HEK293 (cell line): ENCODE data around the gene CDKL5.
A peak's percentile ranks its signal among the peaks of the same experiment; 100 is the strongest.

Experiments
- CTCF ChIA-PET: fragments of 350-600 bp; formaldehyde crosslinking; extraction: SDS; loops from one replicate; lab custom pipeline; 2021; ENCODE audit warnings: antibody characterized with exemption; lab: Yijun Ruan, JAX
- POLR2A ChIA-PET: fragments of 300-600 bp; formaldehyde crosslinking; extraction: SDS; loops from one replicate; lab custom pipeline; 2020; ENCODE audit warnings: antibody characterized with exemption, inconsistent platforms; lab: Yijun Ruan, JAX
- H3K27ac ChIP-seq: fragments of 200-500 bp; sonication (Bioruptor generic); 2 replicates; pipeline ENCODE4 v1.5.1; 2014; ENCODE audit warnings: low read depth, low read length, control low read depth, inconsistent platforms; ENCODE audit errors: extremely low read depth
- H3K36me3 ChIP-seq, 2 experiments: fragments of 200-500 bp in 1 of 2; sonication (Bioruptor generic) in 1 of 2; 1 replicate in 1 of 2; 2 replicates in 1 of 2; pipeline ENCODE4 v1.5.1; 2014 to 2017; ENCODE audit warnings: inconsistent platforms in 2 of 2, low read length in 2 of 2; ENCODE audit not compliant: control insufficient read depth in 2 of 2, insufficient read depth in 1 of 2
- H3K4me1 ChIP-seq: fragments of 200-500 bp; sonication (Bioruptor generic); 2 replicates; pipeline ENCODE4 v1.5.1; 2014; ENCODE audit warnings: mild to moderate bottlenecking, low read length, inconsistent platforms; ENCODE audit not compliant: control insufficient read depth, insufficient read depth
- H3K4me3 ChIP-seq: 2 replicates; pipeline ENCODE4 v1.5.1; 2011; ENCODE audit warnings: low read depth, mild to moderate bottlenecking, control low read depth, low read length, moderate library complexity
- H3K9me3 ChIP-seq: fragments of 200-500 bp; sonication (Bioruptor generic); 2 replicates; pipeline ENCODE4 v1.5.1; 2014; ENCODE audit warnings: low read depth, low read length, inconsistent platforms; ENCODE audit not compliant: control insufficient read depth, insufficient read depth
- GFI1B ChIP-seq: fragments of 450-650 bp; formaldehyde crosslinking; IDR thresholded peaks from 2 replicates; pipeline ENCODE4 v1.5.1; 2016; ENCODE audit warnings: missing biosample characterization, missing genetic modification characterization
- HOXA7 ChIP-seq: sonication (generic); formaldehyde crosslinking; IDR thresholded peaks from 2 replicates; pipeline ENCODE4 v1.8.1; 2022; ENCODE audit warnings: missing genetic modification reagents, borderline replicate concordance
- HOXC10 ChIP-seq: sonication (generic); formaldehyde crosslinking; IDR thresholded peaks from 2 replicates; pipeline ENCODE4 v1.8.1; 2023; ENCODE audit warnings: mild to moderate bottlenecking, missing genetic modification reagents
- KLF9 ChIP-seq: fragments of 450-650 bp; formaldehyde crosslinking; IDR thresholded peaks from 2 replicates; pipeline ENCODE4 v1.5.1; 2016; ENCODE audit warnings: missing biosample characterization, missing genetic modification characterization, low read depth
- PRDM1 ChIP-seq: fragments of 450-650 bp; formaldehyde crosslinking; IDR thresholded peaks from 2 replicates; pipeline ENCODE4; 2016; ENCODE audit warnings: missing biosample characterization, missing genetic modification characterization
- PRDM10 ChIP-seq: fragments of 450-650 bp; formaldehyde crosslinking; IDR thresholded peaks from 2 replicates; pipeline ENCODE4 v1.5.1; 2016; ENCODE audit warnings: missing biosample characterization, missing genetic modification characterization
- ZBTB10 ChIP-seq: fragments of 450-650 bp; formaldehyde crosslinking; IDR thresholded peaks from 2 replicates; pipeline ENCODE4 v1.5.1; 2016; ENCODE audit warnings: missing biosample characterization, missing genetic modification characterization
- ZNF10 ChIP-seq: fragments of 450-650 bp; formaldehyde crosslinking; IDR thresholded peaks from 2 replicates; pipeline ENCODE4 v1.5.1; 2017; ENCODE audit warnings: missing biosample characterization, missing genetic modification characterization
- ZNF112 ChIP-seq: fragments of 450-650 bp; formaldehyde crosslinking; IDR thresholded peaks from 2 replicates; pipeline ENCODE4 v1.5.0; 2017; ENCODE audit warnings: missing biosample characterization, missing genetic modification characterization
- ZNF121 ChIP-seq: fragments of 450-650 bp; formaldehyde crosslinking; IDR thresholded peaks from 2 replicates; pipeline ENCODE4 v1.5.1; 2016; ENCODE audit warnings: missing biosample characterization, missing genetic modification characterization
- ZNF169 ChIP-seq: fragments of 450-650 bp; formaldehyde crosslinking; IDR thresholded peaks from 2 replicates; pipeline ENCODE4 v1.5.1; 2016; ENCODE audit warnings: missing biosample characterization, missing genetic modification characterization
- ZNF19 ChIP-seq: fragments of 450-650 bp; formaldehyde crosslinking; IDR thresholded peaks from 2 replicates; pipeline ENCODE4; 2016; ENCODE audit warnings: missing biosample characterization, missing genetic modification characterization, low read depth
- ZNF202 ChIP-seq: fragments of 450-650 bp; formaldehyde crosslinking; IDR thresholded peaks from 2 replicates; pipeline ENCODE4 v1.5.1; 2016; ENCODE audit warnings: missing biosample characterization, missing genetic modification characterization, borderline replicate concordance
- ZNF221 ChIP-seq: fragments of 450-650 bp; formaldehyde crosslinking; IDR thresholded peaks from 2 replicates; pipeline ENCODE4 v1.5.1; 2017; ENCODE audit warnings: missing biosample characterization, missing genetic modification characterization, borderline replicate concordance
- ZNF335 ChIP-seq: fragments of 450-650 bp; formaldehyde crosslinking; conservative IDR thresholded peaks from 2 replicates; pipeline ENCODE4 v1.5.1; 2016; ENCODE audit warnings: missing biosample characterization, missing genetic modification characterization
- ZNF416 ChIP-seq: fragments of 450-650 bp; formaldehyde crosslinking; IDR thresholded peaks from 2 replicates; pipeline ENCODE4 v1.5.1; 2016; ENCODE audit warnings: missing biosample characterization, missing genetic modification characterization
- ZNF473 ChIP-seq: fragments of 450-650 bp; formaldehyde crosslinking; IDR thresholded peaks from 2 replicates; pipeline ENCODE4 v1.5.1; 2017; ENCODE audit warnings: missing biosample characterization, missing genetic modification characterization
- ZNF514 ChIP-seq: fragments of 450-650 bp; formaldehyde crosslinking; IDR thresholded peaks from 2 replicates; pipeline ENCODE4 v1.5.1; 2016; ENCODE audit warnings: missing biosample characterization, missing genetic modification characterization
- ZNF529 ChIP-seq: fragments of 450-650 bp; formaldehyde crosslinking; IDR thresholded peaks from 2 replicates; pipeline ENCODE4 v1.5.1; 2017; ENCODE audit warnings: missing genetic modification characterization, missing biosample characterization; ENCODE audit not compliant: insufficient replicate concordance
- ZNF585B ChIP-seq: fragments of 450-650 bp; formaldehyde crosslinking; IDR thresholded peaks from 2 replicates; pipeline ENCODE4 v1.5.1; 2016; ENCODE audit warnings: missing biosample characterization, missing genetic modification characterization
- ZNF596 ChIP-seq: fragments of 450-650 bp; IDR thresholded peaks from 2 replicates; pipeline ENCODE4 v1.5.0; 2018; ENCODE audit warnings: missing biosample characterization, mild to moderate bottlenecking, missing genetic modification characterization, moderate library complexity
- ZNF777 ChIP-seq: fragments of 450-650 bp; formaldehyde crosslinking; IDR thresholded peaks from 2 replicates; pipeline ENCODE4 v1.5.1; 2017; ENCODE audit warnings: missing biosample characterization, missing genetic modification characterization, borderline replicate concordance
- ZSCAN23 ChIP-seq: fragments of 450-650 bp; formaldehyde crosslinking; IDR thresholded peaks from 2 replicates; pipeline ENCODE4 v1.5.1; 2016; ENCODE audit warnings: missing biosample characterization, missing genetic modification characterization
- TF ChIP-seq, protein P1 (sequence below): fragments of 450-650 bp; formaldehyde crosslinking; IDR thresholded peaks from 2 replicates; pipeline ENCODE4 v1.5.1; 2016; ENCODE audit warnings: missing biosample characterization, missing genetic modification characterization
- TF ChIP-seq, protein P2 (sequence below): fragments of 450-650 bp; formaldehyde crosslinking; IDR thresholded peaks from 2 replicates; pipeline ENCODE4 v1.5.1; 2017; ENCODE audit warnings: missing biosample characterization, mild to moderate bottlenecking, missing genetic modification characterization, moderate library complexity
- TF ChIP-seq, protein P3 (sequence below): fragments of 450-650 bp; formaldehyde crosslinking; IDR thresholded peaks from 2 replicates; pipeline ENCODE4 v1.5.1; 2016; ENCODE audit warnings: missing biosample characterization, missing genetic modification characterization

Gene CDKL5

GRCh38 chrX:18422886-18423285, 2.5 kb upstream of the CDKL5 start (continued):
- TF ChIP-seq ZBTB10 (no peak), ZNF112 (tag by site-specific recombination) (no peak), HOXA7 (CRISPR knock-in tag) (no peak), ZNF416 (no peak)

DNA sequence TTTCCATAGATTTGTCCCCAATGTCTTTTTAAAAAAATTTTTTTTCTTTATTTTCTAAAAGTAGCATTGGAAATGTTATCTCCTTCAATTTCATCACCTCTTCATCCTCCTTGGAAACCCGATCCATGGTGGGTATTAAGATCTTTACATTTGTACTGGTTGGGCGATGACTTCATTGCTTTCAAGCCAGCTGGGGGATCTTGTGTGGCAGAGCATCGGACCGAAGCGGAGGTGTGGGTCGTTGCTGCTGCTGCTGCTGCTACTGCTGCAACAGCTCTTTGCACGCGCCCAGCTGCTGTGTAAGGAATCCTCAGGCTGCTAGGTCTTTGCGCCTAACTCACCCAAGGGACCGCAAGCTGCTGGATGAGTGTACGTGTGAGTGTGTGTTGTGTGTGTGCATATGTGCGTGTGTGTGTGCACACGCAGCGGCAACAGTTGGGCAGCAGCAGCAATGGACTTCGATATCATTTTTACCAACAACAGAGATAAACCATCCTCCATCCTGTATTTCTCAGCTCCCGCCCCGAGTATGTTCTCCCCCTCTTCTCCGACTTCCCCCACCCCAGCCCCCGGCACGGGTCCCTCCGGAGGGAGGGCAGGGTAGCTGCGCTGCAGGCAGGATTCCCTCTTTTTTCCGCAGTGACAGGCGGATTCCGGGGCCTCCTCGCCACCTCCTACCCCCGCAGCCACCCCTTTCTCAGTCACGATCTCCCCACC, 768 bp upstream of the CDKL5 start:
- POLR2A ChIA-PET: interaction anchor here (0.8 to 1.4 kb wide), 3 partner anchors 10 to 497 kb away, joined by 3 to 4 read pairs (median 4); no protein-coding TSS in a partner anchor
- H3K4me1 ChIP-seq: no peaks in the 10 kb centered on the region
- peak overlapping the region; percentile 68 for H3K4me3 ChIP-seq
- no peak overlapping the region for H3K27ac ChIP-seq
- CTCF ChIA-PET: interaction anchor here (0.5 to 0.6 kb wide), 2 partner anchors 489 to 511 kb away, joined by 3 read pairs; no protein-coding TSS in a partner anchor
- H3K36me3 ChIP-seq: no peaks in the 10 kb centered on the region
- no peaks in the 10 kb centered on the region for H3K9me3 ChIP-seq
- TF ChIP-seq ZNF10 (tag by site-specific recombination) (0 out of 2 replicates have a peak, but pooled peaks have one; percentile 55), ZNF221 (tag by site-specific recombination) (no peak), ZNF514 (tag by site-specific recombination) (no peak), ZNF777 (tag by site-specific recombination) (peak; percentile 63; the same call in 1 of the 2 replicates), KLF9 (tag by site-specific recombination) (no peak), GFI1B (tag by site-specific recombination) (no peak), ZNF585B (tag by site-specific recombination) (no peak), ZNF529 (no peak), ZNF121 (no peak), ZNF596 (tag by site-specific recombination) (no peak), ZNF473 (tag by site-specific recombination) (no peak), ZSCAN23 (tag by site-specific recombination) (no peak), HOXC10 (CRISPR knock-in tag) (no peak), ZNF169 (peak; percentile 99), PRDM10 (tag by site-specific recombination) (peak; percentile 80), ZNF19 (tag by site-specific recombination) (no peak), ZNF335 (peak; percentile 56), ZNF202 (tag by site-specific recombination) (no peak), PRDM1 (no peak)
- TF ChIP-seq, protein P1, sequence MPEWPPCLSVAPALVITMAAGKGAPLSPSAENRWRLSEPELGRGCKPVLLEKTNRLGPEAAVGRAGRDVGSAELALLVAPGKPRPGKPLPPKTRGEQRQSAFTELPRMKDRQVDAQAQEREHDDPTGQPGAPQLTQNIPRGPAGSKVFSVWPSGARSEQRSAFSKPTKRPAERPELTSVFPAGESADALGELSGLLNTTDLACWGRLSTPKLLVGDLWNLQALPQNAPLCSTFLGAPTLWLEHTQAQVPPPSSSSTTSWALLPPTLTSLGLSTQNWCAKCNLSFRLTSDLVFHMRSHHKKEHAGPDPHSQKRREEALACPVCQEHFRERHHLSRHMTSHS (tag by site-specific recombination): no peak
- TF ChIP-seq, protein P2, sequence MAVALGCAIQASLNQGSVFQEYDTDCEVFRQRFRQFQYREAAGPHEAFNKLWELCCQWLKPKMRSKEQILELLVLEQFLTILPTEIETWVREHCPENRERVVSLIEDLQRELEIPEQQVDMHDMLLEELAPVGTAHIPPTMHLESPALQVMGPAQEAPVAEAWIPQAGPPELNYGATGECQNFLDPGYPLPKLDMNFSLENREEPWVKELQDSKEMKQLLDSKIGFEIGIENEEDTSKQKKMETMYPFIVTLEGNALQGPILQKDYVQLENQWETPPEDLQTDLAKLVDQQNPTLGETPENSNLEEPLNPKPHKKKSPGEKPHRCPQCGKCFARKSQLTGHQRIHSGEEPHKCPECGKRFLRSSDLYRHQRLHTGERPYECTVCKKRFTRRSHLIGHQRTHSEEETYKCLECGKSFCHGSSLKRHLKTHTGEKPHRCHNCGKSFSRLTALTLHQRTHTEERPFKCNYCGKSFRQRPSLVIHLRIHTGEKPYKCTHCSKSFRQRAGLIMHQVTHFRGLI (tag by site-specific recombination): peak; percentile 85; the same call in 1 of the 2 replicates
- TF ChIP-seq, protein P3, sequence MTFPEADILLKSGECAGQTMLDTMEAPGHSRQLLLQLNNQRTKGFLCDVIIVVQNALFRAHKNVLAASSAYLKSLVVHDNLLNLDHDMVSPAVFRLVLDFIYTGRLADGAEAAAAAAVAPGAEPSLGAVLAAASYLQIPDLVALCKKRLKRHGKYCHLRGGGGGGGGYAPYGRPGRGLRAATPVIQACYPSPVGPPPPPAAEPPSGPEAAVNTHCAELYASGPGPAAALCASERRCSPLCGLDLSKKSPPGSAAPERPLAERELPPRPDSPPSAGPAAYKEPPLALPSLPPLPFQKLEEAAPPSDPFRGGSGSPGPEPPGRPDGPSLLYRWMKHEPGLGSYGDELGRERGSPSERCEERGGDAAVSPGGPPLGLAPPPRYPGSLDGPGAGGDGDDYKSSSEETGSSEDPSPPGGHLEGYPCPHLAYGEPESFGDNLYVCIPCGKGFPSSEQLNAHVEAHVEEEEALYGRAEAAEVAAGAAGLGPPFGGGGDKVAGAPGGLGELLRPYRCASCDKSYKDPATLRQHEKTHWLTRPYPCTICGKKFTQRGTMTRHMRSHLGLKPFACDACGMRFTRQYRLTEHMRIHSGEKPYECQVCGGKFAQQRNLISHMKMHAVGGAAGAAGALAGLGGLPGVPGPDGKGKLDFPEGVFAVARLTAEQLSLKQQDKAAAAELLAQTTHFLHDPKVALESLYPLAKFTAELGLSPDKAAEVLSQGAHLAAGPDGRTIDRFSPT (tag by site-specific recombination): no peak
